ENCODE results near the gene LRIT3.

Gene LRIT3, protein sequence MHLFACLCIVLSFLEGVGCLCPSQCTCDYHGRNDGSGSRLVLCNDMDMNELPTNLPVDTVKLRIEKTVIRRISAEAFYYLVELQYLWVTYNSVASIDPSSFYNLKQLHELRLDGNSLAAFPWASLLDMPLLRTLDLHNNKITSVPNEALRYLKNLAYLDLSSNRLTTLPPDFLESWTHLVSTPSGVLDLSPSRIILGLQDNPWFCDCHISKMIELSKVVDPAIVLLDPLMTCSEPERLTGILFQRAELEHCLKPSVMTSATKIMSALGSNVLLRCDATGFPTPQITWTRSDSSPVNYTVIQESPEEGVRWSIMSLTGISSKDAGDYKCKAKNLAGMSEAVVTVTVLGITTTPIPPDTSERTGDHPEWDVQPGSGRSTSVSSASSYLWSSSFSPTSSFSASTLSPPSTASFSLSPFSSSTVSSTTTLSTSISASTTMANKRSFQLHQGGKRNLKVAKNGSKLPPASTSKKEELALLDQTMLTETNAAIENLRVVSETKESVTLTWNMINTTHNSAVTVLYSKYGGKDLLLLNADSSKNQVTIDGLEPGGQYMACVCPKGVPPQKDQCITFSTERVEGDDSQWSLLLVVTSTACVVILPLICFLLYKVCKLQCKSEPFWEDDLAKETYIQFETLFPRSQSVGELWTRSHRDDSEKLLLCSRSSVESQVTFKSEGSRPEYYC

DNA sequence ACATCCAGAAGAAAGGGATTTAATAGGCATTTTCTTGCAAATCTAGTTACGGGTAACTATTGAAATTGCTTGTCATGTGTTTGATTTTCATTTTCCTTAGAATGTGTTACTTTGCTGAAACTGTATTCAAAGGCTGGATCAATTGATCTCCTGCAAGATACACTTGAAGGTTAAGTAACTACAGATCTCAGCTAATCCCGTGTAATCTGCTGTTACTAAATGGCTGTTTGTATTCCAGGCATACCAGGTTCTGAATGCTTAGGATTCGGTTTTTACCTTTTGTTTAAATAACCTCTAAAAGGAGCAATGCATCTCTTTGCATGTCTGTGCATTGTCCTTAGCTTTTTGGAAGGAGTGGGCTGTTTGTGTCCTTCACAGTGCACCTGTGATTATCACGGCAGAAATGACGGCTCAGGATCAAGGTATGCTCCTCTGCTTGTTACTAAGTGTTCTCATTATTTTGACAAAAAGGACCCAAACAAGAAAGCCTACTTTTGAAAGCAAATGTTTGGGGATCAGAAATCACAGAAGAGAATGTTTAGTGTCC is at the start of gene LRIT3:
Gene LRIT3, plus strand, starts transcription at position 212 of the 547 bp plus-strand sequence. Its CDS starts 95 bp downstream, at position 307.
- no peak within 1 kb of the TSS for H3K4me3 ChIP-seq (ENCODE audit: low read depth, low read length)
- DNase-seq (ENCODE audit: low read depth) = no peak

DNA sequence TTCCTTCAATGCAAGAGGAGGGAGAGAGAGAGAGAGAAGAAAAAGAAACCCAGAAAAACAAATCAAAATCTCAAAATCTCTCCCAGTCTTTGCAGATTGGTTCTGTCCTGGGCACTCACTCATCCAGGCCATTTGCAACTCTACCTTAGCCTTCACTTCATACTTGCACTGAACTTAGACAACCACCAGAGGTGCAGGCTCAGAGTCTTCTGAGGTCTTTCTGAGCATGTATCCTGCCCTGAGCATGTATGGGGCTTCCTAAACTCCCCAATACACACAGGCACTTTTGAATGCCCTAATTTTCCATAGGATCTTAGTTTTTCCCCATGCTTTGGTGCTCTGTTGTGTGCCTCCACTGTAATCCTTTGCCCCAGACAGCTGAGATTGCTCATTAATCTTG is 49.0 kb upstream of the LRIT3 start:
- H3K4me3 ChIP-seq (ENCODE audit: low read depth, low read length) = no peak overlapping the region
- no peak for DNase-seq (ENCODE audit: low read depth)

DNA sequence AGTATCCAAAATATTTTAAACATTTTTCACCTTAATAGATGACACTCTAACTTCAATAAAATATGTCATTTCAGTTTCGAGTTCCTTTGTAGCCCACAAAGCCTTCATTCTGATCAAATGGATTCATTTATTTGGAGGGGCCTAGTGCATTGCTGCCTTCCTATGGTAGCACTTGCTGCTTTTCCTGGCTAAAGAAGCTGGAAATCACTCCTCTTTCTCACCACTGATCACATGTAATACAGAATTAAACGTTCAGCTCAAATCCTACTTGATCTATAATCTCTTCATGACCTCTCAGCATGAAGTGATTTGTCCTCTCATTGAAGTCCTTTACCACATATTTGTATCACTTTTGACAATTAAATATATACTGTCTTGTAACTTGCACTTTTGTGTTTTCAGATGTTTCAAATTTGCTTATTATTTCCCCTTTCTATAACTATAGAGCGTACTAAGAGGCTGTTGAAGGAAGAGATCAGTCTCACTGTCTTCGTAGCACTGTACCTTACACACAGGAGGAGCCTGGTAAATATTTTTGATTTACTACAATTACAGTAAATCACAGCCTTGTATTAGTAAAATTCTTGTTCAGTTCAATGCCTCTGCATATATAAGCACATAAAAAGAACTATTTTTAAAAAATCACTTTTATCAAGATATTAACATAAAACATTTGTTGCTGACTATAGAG is 46.7 kb upstream of the LRIT3 start:
- no peak for DNase-seq (ENCODE audit: low read depth)
- H3K4me3 ChIP-seq (ENCODE audit: low read depth, low read length) = no peak overlapping the region

DNA sequence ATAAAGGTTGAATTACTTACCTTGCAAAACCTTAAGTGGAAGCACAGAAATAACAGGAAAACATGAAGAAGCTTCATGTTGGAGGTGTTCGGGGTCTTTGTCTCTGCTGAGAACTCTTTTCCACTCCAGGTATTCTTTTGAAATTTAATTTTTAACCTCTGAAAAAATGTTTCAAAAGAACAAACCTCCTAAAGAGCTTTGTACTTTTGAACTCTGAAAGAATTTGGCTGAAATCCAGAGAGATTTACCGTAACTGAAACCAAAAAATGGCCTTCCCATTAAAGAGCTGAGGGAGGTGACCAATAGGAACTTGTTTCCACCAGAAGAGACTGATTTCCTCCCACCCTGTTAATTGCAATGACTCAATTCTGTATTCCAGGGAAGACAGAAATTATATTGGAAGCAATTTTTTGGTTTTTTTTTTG is 46.0 kb upstream of the LRIT3 start, which contains the start of gene CFI:
Gene CFI, minus strand, starts transcription at position 105 of the 425 bp plus-strand sequence. Its CDS starts 28 bp downstream, at position 77.
- DNase-seq (ENCODE audit: low read depth) = peak; percentile 31
- H3K4me3 ChIP-seq (ENCODE audit: low read depth, low read length) = no peak within 1 kb of the TSS

DNA sequence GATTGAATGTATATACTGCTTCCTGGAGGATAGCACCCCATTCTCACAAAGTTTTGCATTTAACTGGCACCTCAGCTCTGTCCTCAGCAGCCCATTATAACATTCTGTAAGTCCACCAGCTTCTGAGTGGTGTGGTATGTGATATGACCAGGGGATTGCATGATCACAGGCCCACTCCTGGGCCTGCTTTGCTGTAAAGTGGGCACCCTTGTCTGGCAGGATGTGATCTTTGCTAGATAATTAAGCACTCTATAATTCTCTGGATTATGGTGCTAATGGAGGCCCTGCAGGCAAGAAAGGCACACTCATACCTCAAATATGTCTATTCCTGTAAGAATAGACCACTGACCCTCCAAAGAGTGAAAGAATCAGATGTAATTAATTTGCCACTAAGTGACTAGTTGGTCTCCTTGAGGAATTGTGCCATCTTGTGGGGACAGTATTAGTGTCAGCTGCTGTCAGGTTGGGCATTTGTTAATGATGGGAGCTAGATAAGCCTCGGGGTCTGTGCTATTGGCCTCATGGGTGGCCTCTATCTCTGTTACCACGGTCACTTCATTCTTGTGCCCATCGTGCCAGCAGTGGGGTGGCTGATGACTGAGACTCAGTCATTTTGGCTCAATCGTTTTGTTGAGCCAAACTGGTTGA is 43.9 kb upstream of the LRIT3 start:
- peak; percentile 6 for DNase-seq (ENCODE audit: low read depth)
- H3K4me3 ChIP-seq (ENCODE audit: low read depth, low read length) = no peak overlapping the region

DNA sequence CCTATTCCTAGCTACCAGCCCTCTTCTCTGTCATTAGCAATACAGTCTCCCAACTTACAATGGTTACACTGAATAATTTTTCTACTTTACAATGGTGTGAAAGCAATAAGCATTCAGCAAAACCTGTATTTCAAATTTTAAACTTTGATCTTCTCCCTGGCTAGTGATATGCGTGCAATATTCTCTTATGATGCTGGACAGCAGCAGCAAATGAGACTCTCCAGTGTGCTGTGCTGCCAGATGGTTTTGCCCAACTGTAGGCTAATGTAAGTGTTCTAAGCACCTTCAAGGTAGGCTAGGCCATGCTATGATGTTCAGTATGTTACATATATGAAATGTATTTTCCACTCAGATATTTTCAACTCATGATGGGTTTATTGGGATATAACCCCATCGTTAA is 38.3 kb upstream of the LRIT3 start:
- DNase-seq (ENCODE audit: low read depth) = no peak
- no peak overlapping the region for H3K4me3 ChIP-seq (ENCODE audit: low read depth, low read length)

DNA sequence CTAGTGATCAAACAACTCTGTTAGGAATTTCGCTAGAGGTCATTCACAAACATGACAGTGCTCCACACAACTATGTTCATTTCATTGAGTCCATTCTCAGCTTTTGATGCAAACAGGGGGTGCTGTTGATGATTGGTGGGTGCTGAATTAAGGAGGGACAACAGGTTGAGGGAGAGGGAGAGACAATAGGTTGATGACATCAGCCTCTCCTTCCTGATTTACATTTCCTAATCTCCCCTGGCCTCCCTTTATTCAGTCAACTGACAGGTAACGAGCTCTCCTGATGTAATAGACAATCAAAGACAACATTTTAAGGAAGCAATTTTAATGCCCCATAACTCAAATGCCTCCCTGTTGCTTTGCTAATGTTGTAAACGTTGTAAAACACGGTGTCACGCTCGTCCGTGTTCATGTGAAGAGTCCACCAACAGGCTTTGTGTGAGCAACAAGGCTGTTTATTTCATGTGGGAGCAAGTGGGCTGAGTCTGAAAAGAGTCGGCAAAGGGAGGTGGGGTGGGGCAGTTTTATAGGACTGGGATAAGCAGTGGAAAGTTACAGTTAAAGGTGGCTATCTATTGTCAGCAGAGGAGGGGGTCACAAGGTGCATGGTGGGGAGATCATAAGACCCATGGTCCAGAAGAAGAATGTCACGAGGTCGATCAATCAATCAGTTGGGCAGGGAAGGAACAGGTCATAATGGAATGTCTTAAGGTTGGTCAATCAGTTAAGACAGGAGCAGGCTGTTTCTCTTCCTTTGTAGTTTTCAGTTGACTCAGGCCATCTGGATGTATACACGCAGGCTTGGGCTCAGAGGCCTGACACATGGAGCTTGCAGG is 37.1 kb upstream of the LRIT3 start:
- no peak overlapping the region for H3K4me3 ChIP-seq (ENCODE audit: low read depth, low read length)
- no peak for DNase-seq (ENCODE audit: low read depth)

DNA sequence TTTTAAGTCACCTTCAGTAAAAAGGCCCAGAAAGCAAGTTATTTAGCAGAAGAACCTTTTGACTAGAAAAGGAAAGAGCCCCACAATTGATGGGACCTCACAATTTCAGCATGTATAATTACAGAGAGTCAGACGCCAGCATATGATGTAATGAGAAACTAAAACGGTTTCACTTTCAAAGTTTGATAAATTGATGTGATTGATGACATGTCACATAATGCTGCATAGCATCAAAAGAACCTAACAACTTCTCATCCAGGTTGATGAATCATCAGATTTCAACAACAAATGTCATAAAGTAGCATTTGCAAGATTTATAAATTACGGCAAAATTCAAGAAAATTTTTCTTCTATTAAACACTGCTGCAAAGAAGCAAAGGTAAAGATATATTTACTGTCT is 36.2 kb upstream of the LRIT3 start:
- no peak for DNase-seq (ENCODE audit: low read depth)
- no peak overlapping the region for H3K4me3 ChIP-seq (ENCODE audit: low read depth, low read length)

DNA sequence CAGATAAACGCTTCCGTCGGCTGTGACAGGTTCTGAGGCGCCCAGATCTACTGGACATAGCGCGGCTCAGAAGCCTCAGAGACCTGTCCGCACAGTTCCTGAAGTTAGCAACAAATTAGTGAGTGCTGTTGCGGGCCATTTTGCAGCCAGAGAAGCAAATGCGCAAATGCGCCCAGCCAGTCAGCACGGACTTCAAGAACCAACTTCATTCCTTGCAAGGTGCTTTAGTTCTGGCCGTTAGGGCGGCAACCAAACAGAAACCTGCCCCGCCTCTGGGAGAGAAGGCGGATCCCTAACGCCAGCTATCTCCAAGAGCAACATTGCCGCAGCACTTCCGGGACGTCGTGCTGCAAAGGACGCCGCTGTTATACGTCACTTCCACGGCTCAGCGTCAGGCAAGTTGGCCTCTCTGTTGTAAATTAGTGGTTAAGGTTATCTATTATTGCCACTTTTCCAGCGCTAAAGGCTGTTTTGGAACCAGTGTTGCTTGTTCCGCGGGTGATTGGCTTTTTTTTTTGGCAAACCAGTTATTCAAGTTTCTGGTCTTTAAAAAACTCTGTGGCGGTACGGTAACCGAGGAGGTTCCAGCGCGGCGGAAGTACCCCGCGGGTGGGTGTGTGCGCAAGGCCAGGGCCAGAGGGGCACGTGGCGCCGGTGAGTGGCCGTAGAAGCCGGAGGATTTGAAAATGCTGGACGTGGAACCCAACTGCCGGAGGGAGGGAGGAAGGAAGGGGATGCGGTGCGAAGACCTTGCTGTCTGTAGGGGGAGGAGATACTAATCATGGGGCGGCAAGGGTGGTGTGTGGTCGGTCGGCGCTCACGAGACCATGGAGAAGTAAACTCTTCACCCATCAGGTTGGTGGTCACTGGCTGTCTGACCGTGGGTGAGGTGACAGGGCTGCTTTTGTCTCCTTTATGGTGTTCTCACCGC is 32.5 kb upstream of the LRIT3 start, which contains the start of gene GAR1:
Gene GAR1, plus strand, starts transcription at position 612 of the 931 bp plus-strand sequence. CDS start 403 bp downstream, outside the sequence.
- H3K4me3 ChIP-seq (ENCODE audit: low read depth, low read length) = peak within 1 kb of the TSS; percentile 88
- peak; percentile 67 for DNase-seq (ENCODE audit: low read depth)

DNA sequence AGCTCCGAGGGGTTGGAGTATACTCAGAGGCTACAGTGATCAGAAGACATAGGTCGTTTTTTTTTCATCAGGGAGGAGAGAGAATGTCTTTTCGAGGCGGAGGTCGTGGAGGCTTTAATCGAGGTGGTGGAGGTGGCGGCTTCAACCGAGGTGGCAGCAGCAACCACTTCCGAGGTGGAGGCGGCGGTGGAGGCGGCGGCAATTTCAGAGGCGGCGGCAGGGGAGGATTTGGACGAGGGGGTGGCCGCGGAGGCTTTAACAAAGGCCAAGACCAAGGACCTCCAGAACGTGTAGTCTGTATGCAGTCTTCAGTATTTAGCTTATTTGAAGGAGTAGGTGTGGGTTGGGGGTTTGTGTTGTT is 31.8 kb upstream of the LRIT3 start:
- H3K4me3 ChIP-seq (ENCODE audit: low read depth, low read length) = peak overlapping the region; percentile 88
- DNase-seq (ENCODE audit: low read depth) = no peak

DNA sequence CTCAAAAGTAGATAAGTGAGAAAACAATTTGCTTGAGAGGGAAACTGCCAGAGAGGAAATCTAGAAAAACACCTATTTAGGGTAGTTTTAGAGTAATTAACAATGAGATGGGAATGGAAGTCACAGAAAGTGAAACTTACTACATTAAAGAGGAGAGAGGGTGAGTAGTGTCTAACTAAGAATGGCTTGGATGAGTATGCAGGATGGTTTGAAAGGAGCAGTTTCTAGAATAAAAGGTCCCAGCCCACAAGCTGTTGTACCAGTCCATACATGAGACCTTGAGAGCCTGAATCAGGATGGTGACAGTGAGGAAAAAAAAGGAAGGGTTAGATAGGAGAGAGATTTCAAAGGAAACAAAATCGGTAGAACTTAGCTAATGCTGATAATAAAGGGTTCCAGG is 31.0 kb upstream of the LRIT3 start:
- H3K4me3 ChIP-seq (ENCODE audit: low read depth, low read length) = peak overlapping the region; percentile 88
- no peak for DNase-seq (ENCODE audit: low read depth)

DNA sequence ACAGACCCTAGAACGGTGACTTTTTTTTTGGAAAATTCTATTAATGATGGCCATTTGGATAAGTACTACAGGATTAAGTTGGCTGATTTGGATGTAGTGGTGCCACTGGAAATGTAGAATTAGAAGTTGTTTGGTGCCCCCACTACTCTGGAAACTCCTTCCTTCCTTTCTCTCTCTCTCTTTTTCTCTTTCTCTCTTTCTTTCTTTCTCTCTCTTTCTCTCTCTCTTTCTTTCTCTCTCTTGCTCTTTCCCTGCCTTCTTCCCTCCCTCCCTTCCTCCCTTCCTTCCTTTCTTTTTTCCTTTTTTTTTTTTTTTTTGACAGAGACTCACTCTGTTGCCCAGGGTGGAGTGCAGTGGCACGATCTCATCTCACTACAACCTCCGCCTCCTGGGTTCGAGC is 29.6 kb upstream of the LRIT3 start:
- no peak overlapping the region for H3K4me3 ChIP-seq (ENCODE audit: low read depth, low read length)
- no peak for DNase-seq (ENCODE audit: low read depth)

DNA sequence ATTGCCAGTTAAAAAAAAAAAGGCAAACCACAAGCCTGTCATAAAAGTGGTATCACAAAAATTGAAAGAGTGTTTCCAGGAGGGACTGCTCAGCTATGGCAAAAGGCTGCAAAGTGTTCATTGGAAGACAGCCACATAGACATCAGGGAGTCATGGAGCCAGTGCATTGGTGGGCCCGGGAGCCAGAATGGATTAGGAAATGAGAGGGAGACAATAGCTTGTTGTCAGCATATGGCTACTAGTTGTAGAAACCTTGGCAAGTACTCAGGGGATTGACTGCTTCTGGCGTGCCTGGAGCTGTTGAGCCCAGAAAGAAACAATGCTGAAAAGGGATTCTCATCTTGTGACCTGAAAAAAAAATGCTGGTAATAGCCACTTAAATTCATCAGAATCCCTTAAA is 27.3 kb upstream of the LRIT3 start:
- no peak for DNase-seq (ENCODE audit: low read depth)
- no peak overlapping the region for H3K4me3 ChIP-seq (ENCODE audit: low read depth, low read length)

DNA sequence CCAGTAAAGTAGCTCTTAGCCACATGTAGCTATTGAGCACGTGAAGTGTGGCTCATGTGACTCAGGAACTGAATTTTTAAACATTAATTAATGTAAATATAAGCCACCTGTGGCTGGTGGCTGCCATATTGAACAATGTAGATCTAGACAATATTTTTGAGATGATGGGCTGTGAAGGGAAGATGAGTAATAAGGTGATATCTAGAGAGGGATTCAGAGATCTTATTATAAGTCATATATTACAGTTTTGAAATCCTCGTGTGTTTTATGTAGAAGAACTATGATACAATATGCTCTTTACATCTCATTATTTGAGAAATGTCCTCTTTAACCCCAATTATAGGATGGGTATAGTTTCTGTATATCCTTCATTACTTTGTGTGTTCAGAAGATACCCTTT is 26.7 kb upstream of the LRIT3 start:
- DNase-seq (ENCODE audit: low read depth) = no peak
- no peak overlapping the region for H3K4me3 ChIP-seq (ENCODE audit: low read depth, low read length)

DNA sequence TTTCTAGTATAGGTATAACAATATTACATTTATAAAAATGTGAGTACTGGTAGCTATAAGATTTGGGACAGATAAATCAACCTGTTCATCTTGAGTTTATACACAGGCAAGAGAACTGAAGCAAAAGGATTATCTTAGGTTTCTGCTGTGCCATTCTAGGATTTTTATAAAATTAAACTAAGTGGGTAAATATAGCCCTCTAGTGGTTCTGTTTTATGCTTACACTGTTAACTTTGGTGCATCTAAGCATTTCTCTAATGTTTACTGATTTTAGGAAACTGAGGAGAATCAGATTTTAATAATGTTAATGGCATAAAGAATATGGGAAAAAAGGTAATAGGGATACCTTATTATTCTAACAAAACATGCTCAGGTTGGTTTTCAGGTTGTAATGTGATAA is 21.2 kb upstream of the LRIT3 start:
- DNase-seq (ENCODE audit: low read depth) = no peak
- H3K4me3 ChIP-seq (ENCODE audit: low read depth, low read length) = no peak overlapping the region

DNA sequence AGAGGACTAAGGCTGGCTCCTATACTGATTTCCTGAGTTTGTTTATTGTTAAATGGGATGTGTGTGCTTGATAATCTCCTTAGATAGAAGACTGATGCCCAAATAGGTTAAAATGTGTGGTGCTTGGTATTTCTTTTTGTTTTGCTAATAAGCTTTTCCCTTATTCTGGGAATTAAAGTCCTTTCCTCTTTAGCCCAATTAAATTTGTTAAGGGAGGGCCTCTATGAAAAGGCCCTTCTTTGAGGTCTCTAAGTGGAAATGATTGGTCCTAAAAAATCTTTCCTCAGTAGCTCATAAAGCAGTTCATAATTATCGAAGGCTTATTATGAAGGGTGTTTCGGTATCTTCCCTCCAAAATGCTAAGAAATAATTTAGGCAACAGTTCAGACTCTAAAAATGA is 20.2 kb upstream of the LRIT3 start, which contains the start of gene RRH:
Gene RRH, plus strand, starts transcription at position 301 of the 400 bp plus-strand sequence. Its CDS starts 56 bp downstream, at position 357.
- H3K4me3 ChIP-seq (ENCODE audit: low read depth, low read length) = no peak within 1 kb of the TSS
- no peak for DNase-seq (ENCODE audit: low read depth)

DNA sequence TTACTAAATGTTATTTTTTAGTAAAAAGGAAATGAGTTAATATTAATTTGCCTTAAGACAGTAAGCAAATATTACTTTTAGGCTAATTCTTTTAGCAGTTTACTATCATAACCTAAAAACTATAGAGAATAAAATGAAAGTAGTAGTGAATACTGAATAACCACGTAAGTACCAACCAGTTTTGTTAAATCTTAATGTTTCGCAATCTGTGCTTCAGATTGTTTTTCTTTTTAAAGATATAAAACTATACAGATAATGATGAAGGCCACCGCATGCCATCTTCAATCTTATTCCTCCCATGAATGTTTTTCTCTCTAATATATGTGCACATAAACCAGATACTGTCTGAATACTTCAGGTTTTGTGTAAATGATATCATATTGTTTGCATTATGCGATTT is 14.2 kb upstream of the LRIT3 start:
- no peak for DNase-seq (ENCODE audit: low read depth)
- no peak overlapping the region for H3K4me3 ChIP-seq (ENCODE audit: low read depth, low read length)
